ENCODE results near the gene KRTAP3-2. TPM values are rescaled to one million over a fixed set of nuclear protein-coding genes. Genes with fewer than 3 reads are reported as not detected.

The KRTAP3-2 gene
- total RNA-seq, 1 experiment from 2014 or later: not detected

Other genes with a start within 250 kb of the KRTAP3-2 start
- gene KRT25, start 244.6 kb downstream of the KRTAP3-2 start, total RNA-seq (2014; rRNA removed; shearing (Covaris generic); ENCODE audit: low replicate concordance): not detected in 2 replicates
- not detected in 2 replicates for gene KRT26, start 227.7 kb downstream of the KRTAP3-2 start, total RNA-seq (2014; rRNA removed; shearing (Covaris generic); ENCODE audit: low replicate concordance)
- not detected in 2 replicates for gene KRT27, start 217.4 kb downstream of the KRTAP3-2 start, total RNA-seq (2014; rRNA removed; shearing (Covaris generic); ENCODE audit: low replicate concordance)
- gene KRT28, start 199.9 kb downstream of the KRTAP3-2 start, total RNA-seq (2014; rRNA removed; shearing (Covaris generic); ENCODE audit: low replicate concordance): not detected in 2 replicates
- 75.2 and 76.4 TPM in 2 replicates for gene KRT10, start 177.3 kb downstream of the KRTAP3-2 start, total RNA-seq (2014; rRNA removed; shearing (Covaris generic); ENCODE audit: low replicate concordance)
- not detected in 2 replicates for gene KRT12, start 132.7 kb downstream of the KRTAP3-2 start, total RNA-seq (2014; rRNA removed; shearing (Covaris generic); ENCODE audit: low replicate concordance)
- gene KRT20, start 114.7 kb downstream of the KRTAP3-2 start, total RNA-seq (2014; rRNA removed; shearing (Covaris generic); ENCODE audit: low replicate concordance): 46.7 and 50.0 TPM in 2 replicates
- gene KRT23, start 62.3 kb downstream of the KRTAP3-2 start, total RNA-seq (2014; rRNA removed; shearing (Covaris generic); ENCODE audit: low replicate concordance): not detected in 2 replicates
- gene KRT39, start 33.0 kb downstream of the KRTAP3-2 start, total RNA-seq (2014; rRNA removed; shearing (Covaris generic); ENCODE audit: low replicate concordance): not detected in 2 replicates
- not detected in 2 replicates for gene KRT40, start 15.6 kb downstream of the KRTAP3-2 start, total RNA-seq (2014; rRNA removed; shearing (Covaris generic); ENCODE audit: low replicate concordance)
- gene KRTAP3-3, start 5.7 kb downstream of the KRTAP3-2 start, total RNA-seq (2014; rRNA removed; shearing (Covaris generic); ENCODE audit: low replicate concordance): not detected in 2 replicates
- not detected in 2 replicates for gene KRTAP3-1, start 9.2 kb upstream of the KRTAP3-2 start, total RNA-seq (2014; rRNA removed; shearing (Covaris generic); ENCODE audit: low replicate concordance)
- gene KRTAP1-5, start 27.3 kb upstream of the KRTAP3-2 start, total RNA-seq (2014; rRNA removed; shearing (Covaris generic); ENCODE audit: low replicate concordance): not detected in 2 replicates
- gene KRTAP1-4, start 30.3 kb upstream of the KRTAP3-2 start, total RNA-seq (2014; rRNA removed; shearing (Covaris generic); ENCODE audit: low replicate concordance): not detected in 2 replicates
- not detected in 2 replicates for gene KRTAP1-3, start 35.0 kb upstream of the KRTAP3-2 start, total RNA-seq (2014; rRNA removed; shearing (Covaris generic); ENCODE audit: low replicate concordance)
- gene KRTAP1-1, start 41.5 kb upstream of the KRTAP3-2 start, total RNA-seq (2014; rRNA removed; shearing (Covaris generic); ENCODE audit: low replicate concordance): not detected in 2 replicates
- not detected in 2 replicates for gene KRTAP2-1, start 47.4 kb upstream of the KRTAP3-2 start, total RNA-seq (2014; rRNA removed; shearing (Covaris generic); ENCODE audit: low replicate concordance)
- gene KRTAP2-2, start 55.3 kb upstream of the KRTAP3-2 start, total RNA-seq (2014; rRNA removed; shearing (Covaris generic); ENCODE audit: low replicate concordance): not detected in 2 replicates
- not detected in 2 replicates for gene KRTAP2-3, start 60.2 kb upstream of the KRTAP3-2 start, total RNA-seq (2014; rRNA removed; shearing (Covaris generic); ENCODE audit: low replicate concordance)
- gene KRTAP2-4, start 66.0 kb upstream of the KRTAP3-2 start, total RNA-seq (2014; rRNA removed; shearing (Covaris generic); ENCODE audit: low replicate concordance): not detected in 2 replicates
- gene KRTAP4-7, start 84.2 kb upstream of the KRTAP3-2 start, total RNA-seq (2014; rRNA removed; shearing (Covaris generic); ENCODE audit: low replicate concordance): not detected in 2 replicates
- gene KRTAP4-8, start 98.2 kb upstream of the KRTAP3-2 start, total RNA-seq (2014; rRNA removed; shearing (Covaris generic); ENCODE audit: low replicate concordance): not detected in 2 replicates
- gene KRTAP4-16, start 102.3 kb upstream of the KRTAP3-2 start, total RNA-seq (2014; rRNA removed; shearing (Covaris generic); ENCODE audit: low replicate concordance): not detected in 2 replicates
- not detected in 2 replicates for gene KRTAP4-9, start 105.5 kb upstream of the KRTAP3-2 start, total RNA-seq (2014; rRNA removed; shearing (Covaris generic); ENCODE audit: low replicate concordance)
- gene KRTAP4-11, start 118.5 kb upstream of the KRTAP3-2 start, total RNA-seq (2014; rRNA removed; shearing (Covaris generic); ENCODE audit: low replicate concordance): not detected in 2 replicates
- gene KRTAP4-12, start 124.3 kb upstream of the KRTAP3-2 start, total RNA-seq (2014; rRNA removed; shearing (Covaris generic); ENCODE audit: low replicate concordance): not detected in 2 replicates
- not detected in 2 replicates for gene KRTAP4-6, start 140.6 kb upstream of the KRTAP3-2 start, total RNA-seq (2014; rRNA removed; shearing (Covaris generic); ENCODE audit: low replicate concordance)
- not detected in 2 replicates for gene KRTAP4-5, start 149.9 kb upstream of the KRTAP3-2 start, total RNA-seq (2014; rRNA removed; shearing (Covaris generic); ENCODE audit: low replicate concordance)
- gene KRTAP4-4, start 160.8 kb upstream of the KRTAP3-2 start, total RNA-seq (2014; rRNA removed; shearing (Covaris generic); ENCODE audit: low replicate concordance): not detected in 2 replicates
- gene KRTAP4-3, start 168.3 kb upstream of the KRTAP3-2 start, total RNA-seq (2014; rRNA removed; shearing (Covaris generic); ENCODE audit: low replicate concordance): not detected in 2 replicates
- not detected in 2 replicates for gene KRTAP4-2, start 178.3 kb upstream of the KRTAP3-2 start, total RNA-seq (2014; rRNA removed; shearing (Covaris generic); ENCODE audit: low replicate concordance)
- gene KRTAP4-1, start 185.0 kb upstream of the KRTAP3-2 start, total RNA-seq (2014; rRNA removed; shearing (Covaris generic); ENCODE audit: low replicate concordance): not detected in 2 replicates
- not detected in 2 replicates for gene KRTAP9-1, start 190.0 kb upstream of the KRTAP3-2 start, total RNA-seq (2014; rRNA removed; shearing (Covaris generic); ENCODE audit: low replicate concordance)
- gene KRTAP9-2, start 226.7 kb upstream of the KRTAP3-2 start, total RNA-seq (2014; rRNA removed; shearing (Covaris generic); ENCODE audit: low replicate concordance): not detected in 2 replicates
- not detected in 2 replicates for gene KRTAP9-3, start 232.5 kb upstream of the KRTAP3-2 start, total RNA-seq (2014; rRNA removed; shearing (Covaris generic); ENCODE audit: low replicate concordance)
- gene KRTAP9-8, start 238.1 kb upstream of the KRTAP3-2 start, total RNA-seq (2014; rRNA removed; shearing (Covaris generic); ENCODE audit: low replicate concordance): not detected in 2 replicates
- not detected in 2 replicates for gene KRTAP9-4, start 249.8 kb upstream of the KRTAP3-2 start, total RNA-seq (2014; rRNA removed; shearing (Covaris generic); ENCODE audit: low replicate concordance)